HG02840 (cell line): ENCODE measurements around the gene GPR107.

Experiments used
- ATAC-seq: cut with Tn5 transposase; IDR thresholded peaks from one replicate; pipeline ENCODE4 v1.9.1; 2021; ENCODE audit warnings: mild to moderate bottlenecking, moderate library complexity, moderate number of reproducible peaks; ENCODE audit not compliant: unreplicated experiment, low FRiP score

GPR107 gene

GRCh38 chr9:130107234-130107861, 53.6 kb downstream of the GPR107 start:
- ATAC-seq, result no peak

GRCh38 chr9:130107955-130108354, 54.2 kb downstream of the GPR107 start:
- ATAC-seq, result no peak

- ATAC-seq, result no peak
These were observed 56.5 kb downstream of the GPR107 start for GRCh38 chr9:130110166-130110565.

GRCh38 chr9:130110596-130111021, 56.9 kb downstream of the GPR107 start:
- ATAC-seq, result no peak

- ATAC-seq, result no peak
These were observed 58.3 kb downstream of the GPR107 start for GRCh38 chr9:130111786-130112537.

GRCh38 chr9:130112538-130113151, 58.9 kb downstream of the GPR107 start:
- ATAC-seq, result no peak

- ATAC-seq, result no peak
These were observed 61.0 kb downstream of the GPR107 start for GRCh38 chr9:130114741-130115140.

GRCh38 chr9:130116346-130116745, 62.6 kb downstream of the GPR107 start:
- no peak for ATAC-seq

- ATAC-seq, result no peak
These were observed 63.7 kb downstream of the GPR107 start for GRCh38 chr9:130117376-130117775.

- ATAC-seq, result no peak
These were observed 64.3 kb downstream of the GPR107 start for GRCh38 chr9:130117816-130118632.

GRCh38 chr9:130118841-130119518, 65.3 kb downstream of the GPR107 start:
- ATAC-seq, result no peak

- no peak for ATAC-seq
These were observed 66.0 kb downstream of the GPR107 start for GRCh38 chr9:130119519-130120298.

GRCh38 chr9:130120299-130120587, 66.5 kb downstream of the GPR107 start:
- no peak for ATAC-seq

- no peak for ATAC-seq
These were observed 67.1 kb downstream of the GPR107 start for GRCh38 chr9:130120832-130121231.

- ATAC-seq, result no peak
These were observed 68.8 kb downstream of the GPR107 start for GRCh38 chr9:130122456-130122855.

- ATAC-seq, result no peak
These were observed 70.6 kb downstream of the GPR107 start for GRCh38 chr9:130124085-130124860.

GRCh38 chr9:130126721-130127433, 73.2 kb downstream of the GPR107 start:
- no peak for ATAC-seq

- ATAC-seq, result no peak
These were observed 74.5 kb downstream of the GPR107 start for GRCh38 chr9:130128251-130128650.
